GM21360 (cell line): ENCODE results near the gene GOLGA2.

ENCODE experiments used
- ATAC-seq: cut with Tn5 transposase; IDR thresholded peaks from one replicate; pipeline ENCODE4 v1.9.1; 2021; ENCODE audit warnings: mild to moderate bottlenecking, moderate library complexity; ENCODE audit not compliant: unreplicated experiment

GOLGA2 gene, protein sequence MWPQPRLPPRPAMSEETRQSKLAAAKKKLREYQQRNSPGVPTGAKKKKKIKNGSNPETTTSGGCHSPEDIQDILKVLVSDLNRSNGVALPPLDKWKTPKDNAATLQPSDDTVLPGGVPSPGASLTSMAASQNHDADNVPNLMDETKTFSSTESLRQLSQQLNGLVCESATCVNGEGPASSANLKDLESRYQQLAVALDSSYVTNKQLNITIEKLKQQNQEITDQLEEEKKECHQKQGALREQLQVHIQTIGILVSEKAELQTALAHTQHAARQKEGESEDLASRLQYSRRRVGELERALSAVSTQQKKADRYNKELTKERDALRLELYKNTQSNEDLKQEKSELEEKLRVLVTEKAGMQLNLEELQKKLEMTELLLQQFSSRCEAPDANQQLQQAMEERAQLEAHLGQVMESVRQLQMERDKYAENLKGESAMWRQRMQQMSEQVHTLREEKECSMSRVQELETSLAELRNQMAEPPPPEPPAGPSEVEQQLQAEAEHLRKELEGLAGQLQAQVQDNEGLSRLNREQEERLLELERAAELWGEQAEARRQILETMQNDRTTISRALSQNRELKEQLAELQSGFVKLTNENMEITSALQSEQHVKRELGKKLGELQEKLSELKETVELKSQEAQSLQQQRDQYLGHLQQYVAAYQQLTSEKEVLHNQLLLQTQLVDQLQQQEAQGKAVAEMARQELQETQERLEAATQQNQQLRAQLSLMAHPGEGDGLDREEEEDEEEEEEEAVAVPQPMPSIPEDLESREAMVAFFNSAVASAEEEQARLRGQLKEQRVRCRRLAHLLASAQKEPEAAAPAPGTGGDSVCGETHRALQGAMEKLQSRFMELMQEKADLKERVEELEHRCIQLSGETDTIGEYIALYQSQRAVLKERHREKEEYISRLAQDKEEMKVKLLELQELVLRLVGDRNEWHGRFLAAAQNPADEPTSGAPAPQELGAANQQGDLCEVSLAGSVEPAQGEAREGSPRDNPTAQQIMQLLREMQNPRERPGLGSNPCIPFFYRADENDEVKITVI

DNA sequence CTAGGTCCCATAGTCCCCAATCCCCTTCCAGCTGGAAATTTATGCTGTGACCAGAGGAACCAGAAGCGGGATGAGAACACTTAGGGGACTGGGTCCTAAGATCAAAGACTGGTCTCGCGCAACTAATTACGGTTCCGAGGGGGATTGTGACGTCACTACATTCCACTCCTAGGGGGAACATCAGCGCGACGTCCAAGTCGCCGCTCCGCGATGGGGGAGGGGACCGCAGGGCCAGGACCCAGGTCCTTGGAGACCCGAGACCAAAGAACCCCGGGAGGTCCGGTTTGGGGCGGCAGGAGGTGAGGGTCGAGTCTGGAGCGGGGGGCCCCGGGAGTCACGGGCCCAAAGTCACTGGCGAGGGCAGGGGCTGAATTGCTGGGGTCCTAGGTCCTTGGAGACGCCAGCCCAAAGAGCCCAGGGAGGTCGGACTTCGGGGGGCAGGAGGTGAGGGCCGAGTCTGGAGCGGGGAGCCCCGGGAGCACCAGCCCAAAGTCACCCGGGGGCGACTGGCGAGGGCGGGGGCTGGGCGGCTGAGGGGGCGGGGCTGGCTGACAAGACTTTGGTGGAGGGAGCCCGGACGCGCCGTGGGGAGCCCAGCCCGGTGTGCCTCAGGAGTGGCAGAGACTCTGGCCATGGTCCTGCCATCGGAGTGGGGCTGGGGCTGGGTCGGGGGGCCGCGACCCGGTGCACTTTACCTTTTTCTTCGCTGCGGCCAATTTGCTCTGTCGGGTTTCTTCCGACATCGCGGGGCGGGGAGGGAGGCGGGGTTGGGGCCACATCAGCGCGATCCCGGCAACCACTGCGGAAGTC lies at the start of gene GOLGA2:
Gene GOLGA2 (minus strand): TSS at position 810 of the 810 bp plus-strand sequence. CDS start 31 bp downstream, at position 779.
- ATAC-seq = peak; percentile 40

DNA sequence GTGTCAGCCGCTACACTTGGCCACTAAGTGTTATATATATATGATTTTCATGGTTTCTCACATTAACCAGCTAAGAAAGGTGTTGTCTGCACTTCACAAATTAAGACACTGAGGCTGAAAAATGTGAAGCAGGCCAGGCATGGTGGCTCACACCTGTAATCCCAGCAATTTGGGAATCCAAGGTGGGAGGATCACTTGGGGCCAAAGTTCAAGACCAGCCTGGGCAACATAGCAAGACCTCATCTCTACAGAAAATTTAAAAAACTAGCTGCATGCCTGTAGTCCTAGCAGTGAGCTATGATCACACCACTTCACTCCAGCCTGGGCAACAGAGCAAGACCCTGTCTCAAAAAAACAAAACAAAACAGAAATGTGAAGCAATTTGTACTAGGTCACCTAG lies 48.6 kb upstream of the GOLGA2 start:
- ATAC-seq = no peak

DNA sequence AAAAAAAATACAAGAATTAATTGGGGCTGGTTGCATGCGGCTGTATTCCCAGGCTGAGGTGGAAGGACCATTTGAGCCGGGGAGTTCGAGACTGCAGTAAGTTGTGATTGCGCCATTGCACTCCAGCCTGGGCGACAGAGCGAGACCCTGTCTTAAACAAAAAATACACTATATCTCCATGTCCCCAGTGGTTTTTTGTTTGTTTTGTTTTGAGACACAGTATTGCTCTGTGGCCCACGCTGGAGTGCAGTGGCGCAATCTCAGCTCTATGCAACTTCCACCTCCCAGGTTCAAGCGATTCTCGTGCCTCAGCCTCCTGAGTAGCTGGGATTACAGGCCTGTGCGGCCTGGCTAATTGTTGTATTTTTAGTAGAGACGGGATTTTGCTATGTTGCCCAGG lies 48.0 kb upstream of the GOLGA2 start:
- ATAC-seq = no peak

DNA sequence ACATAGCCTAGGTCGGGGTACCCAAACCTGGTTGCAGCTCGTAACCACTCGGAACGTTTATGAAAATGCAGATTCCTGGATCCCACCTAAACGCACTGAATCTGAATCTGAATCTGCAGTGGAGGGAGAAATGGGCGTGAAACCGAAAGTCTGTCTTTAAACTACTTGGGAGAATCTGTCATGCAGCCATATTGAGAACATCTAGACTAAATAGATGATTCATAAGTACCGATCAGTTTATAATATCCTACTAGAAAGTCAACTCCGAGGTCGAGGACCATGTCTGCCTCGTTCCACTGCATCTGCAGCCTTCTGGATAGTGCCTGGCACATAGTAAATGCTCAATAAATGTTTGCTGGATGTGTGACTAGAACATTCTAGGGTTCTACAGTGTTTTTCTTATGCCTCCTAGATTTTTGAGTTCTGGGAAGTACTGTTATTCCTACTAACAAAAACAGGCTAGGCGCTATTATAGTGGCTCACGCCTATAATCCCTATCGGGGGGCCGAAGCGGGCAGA lies 47.5 kb upstream of the GOLGA2 start:
- no peak for ATAC-seq

DNA sequence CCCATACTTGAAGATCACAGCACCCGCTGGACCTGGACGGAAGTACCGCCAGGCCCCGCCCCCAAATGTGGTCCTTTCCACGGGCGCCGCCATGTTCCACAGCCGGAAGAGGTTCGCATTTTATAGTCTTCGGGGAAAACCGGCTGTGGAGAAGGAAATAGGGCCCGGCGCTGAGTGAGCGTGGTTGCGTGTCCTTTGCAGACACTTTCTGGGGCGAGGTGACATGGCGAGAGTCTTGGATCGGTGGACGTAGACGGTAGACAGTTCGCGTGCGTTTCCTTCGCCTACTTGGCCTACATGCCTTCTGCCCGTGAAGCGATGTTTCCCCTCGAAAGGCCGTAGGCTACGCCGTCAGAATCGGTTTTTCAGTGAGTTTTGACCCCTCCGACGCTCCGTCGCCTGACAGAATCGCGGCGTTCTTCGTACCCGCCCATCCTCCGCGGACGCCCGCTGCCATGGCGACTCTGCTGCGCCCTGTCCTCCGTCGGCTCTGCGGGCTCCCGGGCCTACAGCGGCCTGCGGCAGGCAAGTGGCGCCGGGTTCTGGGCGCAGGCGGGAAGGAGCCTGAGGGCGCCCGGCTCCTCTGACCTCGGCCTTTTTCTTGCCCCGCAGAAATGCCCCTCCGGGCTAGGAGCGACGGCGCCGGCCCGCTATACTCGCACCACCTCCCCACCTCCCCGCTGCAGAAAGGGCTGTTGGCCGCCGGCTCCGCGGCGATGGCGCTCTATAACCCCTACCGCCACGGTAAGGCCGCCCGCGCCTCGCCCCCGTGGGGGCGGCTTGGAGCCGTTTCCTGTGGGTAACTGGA lies 46.8 kb upstream of the GOLGA2 start, which contains the start of the genes COQ4 and TRUB2:
Gene COQ4 (plus strand): TSS at position 436 of the 808 bp plus-strand sequence. CDS start 20 bp downstream, at position 456.
Gene TRUB2 (minus strand): TSS at position 44 of the 808 bp plus-strand sequence. CDS start 39 bp downstream, at position 5.
- ATAC-seq = peak; percentile 71

DNA sequence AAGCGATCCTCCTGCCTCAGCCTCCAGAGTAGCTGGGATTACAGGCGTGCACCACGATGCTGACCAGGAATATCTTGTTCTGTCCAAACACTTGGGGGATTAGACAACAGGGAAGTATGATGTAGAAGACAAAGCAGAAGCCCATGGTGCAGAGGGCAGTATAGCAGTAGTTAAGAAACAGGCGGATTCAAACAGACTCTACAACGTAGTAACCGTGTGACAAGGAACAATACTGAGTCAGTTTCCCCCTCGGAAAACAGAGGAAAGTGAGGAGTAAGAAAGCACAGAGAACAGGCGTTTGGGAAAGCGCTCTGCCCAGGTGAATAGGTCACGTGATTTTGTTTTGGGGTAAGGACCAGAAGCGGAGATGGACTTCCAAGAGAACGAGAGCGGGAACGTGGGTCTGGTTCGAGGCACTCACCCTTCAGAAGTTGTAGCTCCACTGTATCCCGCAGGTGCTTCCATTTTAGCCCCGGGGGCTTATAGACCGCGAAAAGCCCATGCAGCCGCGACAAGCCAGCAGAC lies 46.1 kb upstream of the GOLGA2 start:
- peak; percentile 14 for ATAC-seq

DNA sequence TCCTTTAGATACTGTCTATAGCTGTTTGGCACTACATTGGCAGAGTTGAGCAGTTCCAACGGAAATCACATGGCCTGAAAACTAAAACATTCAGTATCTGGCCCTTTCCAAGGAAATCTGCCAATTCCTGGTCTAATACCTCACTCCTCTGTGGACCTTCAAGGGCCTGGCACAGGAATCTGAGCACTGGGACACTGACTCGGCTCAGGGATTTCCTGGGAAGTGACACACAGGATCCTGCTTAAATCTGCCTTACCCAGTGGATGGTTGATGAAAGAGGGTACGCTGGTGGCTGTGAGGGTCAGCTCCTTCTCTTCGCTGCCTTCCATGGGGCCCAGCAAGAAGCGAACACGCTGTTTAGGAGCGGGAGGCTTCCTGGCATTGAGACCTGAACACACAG lies 45.5 kb upstream of the GOLGA2 start:
- ATAC-seq = no peak

DNA sequence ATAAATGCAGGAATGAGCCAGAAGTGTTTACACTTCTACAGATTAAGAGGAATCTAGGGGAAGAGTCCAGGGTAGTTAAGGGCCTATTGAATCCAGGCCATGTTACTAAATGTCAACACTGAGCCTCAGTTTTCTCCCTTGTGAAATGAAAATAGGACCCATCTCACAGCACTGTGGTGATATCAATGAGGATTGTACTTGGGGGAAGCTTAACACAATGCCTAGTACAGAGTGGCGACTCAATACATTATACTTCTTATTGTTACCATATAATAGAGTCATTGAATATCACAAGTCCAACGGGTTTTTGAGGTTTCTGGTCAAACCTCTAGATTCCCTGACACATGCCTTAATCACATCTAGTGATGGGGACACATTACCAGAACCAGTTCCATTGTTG lies 41.8 kb upstream of the GOLGA2 start:
- no peak for ATAC-seq

DNA sequence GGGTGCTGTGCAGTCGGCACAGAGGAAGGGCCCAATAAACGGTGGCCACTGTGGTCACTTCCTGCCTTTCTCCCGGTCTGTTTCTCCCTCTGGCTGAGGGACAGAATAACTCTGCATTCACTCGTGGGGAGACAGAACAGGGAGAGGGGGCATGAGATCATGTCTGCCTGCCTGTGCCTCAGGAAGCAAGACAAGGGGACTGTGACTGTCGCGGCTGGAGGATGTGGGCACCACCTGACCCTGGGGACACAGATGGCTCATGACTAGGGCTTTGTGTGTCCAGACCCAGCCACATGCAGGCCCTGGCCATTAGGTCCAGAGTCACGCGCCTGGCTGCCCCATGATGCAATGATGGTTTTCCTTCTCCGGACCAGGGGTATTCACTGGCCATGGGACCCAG lies 40.6 kb upstream of the GOLGA2 start:
- ATAC-seq = no peak

DNA sequence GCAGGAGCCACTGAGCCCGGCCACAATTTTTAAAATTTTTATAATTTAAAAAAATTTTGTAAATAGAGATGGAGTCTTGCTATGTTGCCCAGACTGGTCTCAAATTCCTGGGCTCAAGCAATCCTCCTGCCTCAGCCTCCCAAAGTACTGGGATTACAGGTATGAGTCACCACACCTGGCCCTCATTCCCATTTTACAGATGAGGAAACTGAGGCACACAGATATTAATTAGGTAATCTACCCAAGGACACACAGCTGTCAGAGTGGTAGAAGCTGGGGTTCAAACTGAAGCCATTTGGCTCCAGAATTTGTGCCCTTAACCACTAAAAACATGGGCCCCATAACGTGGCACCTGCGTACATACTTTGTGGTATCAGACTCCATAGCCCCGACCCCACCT lies 38.9 kb upstream of the GOLGA2 start:
- no peak for ATAC-seq

DNA sequence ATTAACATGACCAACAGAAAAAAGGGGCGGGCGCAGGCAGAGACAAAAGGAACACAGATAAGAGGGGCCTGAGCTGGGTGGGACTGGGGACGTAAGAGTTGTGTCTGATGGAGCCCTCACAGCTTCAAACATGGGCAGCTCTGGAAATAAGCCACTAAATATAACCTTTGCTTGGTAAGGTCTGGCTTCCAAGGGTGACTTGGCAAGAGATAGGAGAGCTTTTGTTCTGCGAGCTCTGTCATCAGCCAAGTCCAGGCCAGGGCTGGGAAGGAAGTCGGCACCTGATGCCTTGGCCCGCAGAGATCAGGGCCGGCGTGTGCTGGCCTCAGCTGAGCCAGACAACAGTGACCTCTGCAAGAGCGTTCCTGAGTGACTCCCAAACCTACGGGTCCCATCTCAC lies 34.7 kb upstream of the GOLGA2 start:
- no peak for ATAC-seq

DNA sequence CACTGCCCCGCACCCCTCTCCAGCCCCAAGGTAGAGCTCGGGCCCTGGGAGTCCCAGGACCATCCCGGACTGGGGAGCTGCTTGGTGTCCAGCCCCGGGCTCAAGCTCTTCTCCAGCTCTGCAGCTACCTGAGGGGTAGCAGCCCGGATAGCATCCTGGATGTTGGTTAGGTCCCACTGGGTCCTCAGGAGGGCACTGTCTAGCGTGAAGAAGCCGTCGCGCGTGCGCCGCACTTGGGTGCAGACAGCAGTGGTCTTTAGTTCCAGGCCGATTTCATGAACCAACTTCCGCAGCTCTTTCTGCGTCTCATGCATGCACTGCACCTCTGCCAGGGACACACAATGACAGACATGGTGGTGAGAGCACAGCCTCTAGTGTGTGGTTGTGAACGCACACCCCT lies 33.7 kb upstream of the GOLGA2 start:
- no peak for ATAC-seq

DNA sequence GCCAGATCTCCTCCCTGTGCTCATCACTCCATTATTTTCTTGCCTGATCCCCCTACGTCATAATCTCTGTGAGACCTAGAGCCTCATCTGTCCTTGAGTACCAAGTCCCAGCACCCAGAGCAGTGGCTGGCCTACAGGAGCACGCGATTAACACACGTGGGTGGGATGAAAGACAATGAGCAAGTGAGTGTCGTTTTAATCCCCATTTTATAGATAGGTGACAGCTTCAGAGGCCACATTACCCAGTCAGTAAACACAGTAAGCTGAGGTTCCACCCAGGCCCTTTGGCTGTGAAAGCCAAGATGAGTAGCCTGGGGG lies 29.1 kb upstream of the GOLGA2 start:
- ATAC-seq = no peak

DNA sequence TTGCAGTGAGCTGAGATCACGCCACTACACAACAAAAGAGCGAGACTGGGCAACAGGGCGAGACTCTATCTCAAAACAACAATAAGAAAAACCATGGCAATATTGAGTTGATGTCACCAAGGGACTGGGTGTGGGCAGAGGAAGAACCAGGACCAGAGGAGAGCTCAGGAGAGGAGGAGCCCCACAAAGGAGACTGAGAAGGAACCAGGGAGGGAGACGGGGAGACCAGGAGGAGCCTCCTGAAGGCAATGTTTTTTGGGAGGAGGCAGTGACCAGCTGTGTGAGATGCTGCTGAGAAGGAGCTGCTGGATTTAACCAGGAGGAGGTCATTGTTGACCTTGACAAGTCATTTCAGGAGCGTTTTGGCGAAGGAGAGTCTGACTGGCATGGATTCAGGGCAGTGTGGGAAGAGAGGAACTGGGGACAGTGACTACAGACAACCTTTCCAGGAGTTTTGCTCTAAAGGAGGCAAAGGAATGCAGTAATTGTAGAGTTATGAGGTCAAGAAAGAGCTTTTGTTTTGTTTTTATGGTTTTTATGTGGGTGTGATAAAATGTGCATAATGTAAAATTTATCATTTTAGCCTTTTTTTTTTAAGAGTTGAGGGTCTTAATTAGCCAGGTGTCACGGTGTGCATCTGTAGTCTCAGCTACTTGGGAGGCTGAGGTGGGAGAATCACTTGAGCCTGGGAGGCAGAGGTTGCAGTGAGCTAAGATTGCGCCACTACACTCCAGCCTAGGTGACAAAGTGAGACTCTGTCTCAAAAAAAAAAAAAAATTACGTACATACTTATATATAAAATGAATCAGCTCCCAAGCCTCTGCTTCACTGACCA lies 28.5 kb upstream of the GOLGA2 start:
- ATAC-seq = no peak

DNA sequence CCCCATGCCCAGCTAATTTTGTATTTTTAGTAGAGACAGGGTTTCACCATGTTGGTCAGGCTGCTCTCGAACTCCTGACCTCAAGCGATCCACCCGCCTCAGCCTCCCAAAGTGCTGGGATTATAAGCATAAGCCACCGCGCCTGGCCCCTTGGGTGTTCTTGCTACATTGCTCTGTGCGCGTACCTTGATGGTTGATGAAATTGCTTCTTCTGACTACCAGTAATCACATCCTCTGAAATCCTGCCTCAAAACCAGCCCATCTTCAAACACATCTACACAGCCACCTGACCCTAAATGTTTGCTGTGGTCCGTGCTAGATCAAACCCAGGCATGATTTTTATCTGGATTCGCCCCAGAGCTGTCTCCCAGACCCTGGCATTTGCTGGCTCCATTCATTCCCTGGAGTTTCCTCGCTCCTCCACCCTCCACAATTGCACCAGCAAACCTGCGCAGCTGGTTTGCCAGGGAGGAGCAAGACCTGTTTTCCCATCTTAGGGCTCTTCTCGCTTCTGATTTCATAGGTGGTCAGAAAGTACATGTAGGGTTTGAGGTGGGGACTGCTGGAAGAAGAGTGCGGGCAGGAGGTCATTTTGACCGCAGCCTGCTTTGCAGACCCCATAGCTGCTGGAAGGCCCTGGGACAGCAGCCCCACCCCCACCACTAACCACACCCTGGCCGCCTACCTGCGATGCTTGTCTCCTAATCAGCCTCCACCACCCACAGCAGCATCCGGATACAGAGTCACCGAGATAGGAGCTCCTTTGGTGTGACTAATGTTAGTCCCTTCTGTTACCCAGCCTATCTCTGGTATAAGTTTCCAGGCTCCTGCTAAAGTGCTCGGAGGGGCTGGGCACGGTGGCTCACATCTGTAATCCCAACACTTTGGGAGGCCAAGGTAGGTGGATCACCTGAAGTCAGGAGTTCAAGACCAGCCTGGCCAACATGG lies 23.0 kb upstream of the GOLGA2 start:
- ATAC-seq = no peak

DNA sequence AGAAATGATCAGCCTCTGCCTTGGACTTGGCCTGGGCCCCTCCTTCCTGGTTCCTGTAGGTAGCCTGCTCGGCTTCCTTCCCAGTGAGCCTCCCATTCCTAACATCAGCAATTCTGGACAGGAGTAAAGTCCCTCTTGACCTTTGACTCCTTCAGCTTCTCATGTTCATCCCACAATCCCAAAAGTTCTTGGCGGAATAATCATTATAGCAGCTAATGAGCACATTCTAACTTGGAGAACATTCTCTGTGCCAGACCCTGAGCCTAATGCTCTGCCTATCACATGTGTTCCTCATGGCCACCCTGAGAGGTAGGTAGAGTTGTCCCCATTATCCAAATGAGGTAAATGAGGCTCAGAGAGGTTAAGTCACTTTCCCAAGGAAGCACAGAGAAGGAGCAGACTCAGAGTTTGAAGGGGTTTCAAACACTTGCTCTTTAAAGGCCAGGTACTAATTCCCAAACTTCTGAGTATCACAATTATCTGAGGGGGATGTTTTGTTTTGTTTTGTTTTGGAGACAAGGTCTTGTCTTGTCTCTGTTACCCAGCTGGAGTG lies 21.5 kb upstream of the GOLGA2 start:
- ATAC-seq = no peak
